AG04449 (cell line): ENCODE data around the gene MAN1A2.
"Not testable (repeated sequence)": the region's sequence is repeated elsewhere in the genome, so short reads cannot be mapped to it uniquely, and the experiment has no call there.

Experiments used
- CTCF ChIA-PET: fragments of 350-600 bp; formaldehyde crosslinking; extraction: SDS; loops from one replicate; lab custom pipeline; 2021; ENCODE audit warnings: antibody characterized with exemption; lab: Yijun Ruan, JAX
- POLR2A ChIA-PET: fragments of 400-600, 350-600 bp; formaldehyde crosslinking; extraction: SDS; loops from one replicate; lab custom pipeline; 2020; ENCODE audit warnings: antibody characterized with exemption, inconsistent platforms; lab: Yijun Ruan, JAX
- DNase-seq: peaks from one replicate; pipeline ENCODE4 v3.0.0-alpha.2; 2010; ENCODE audit warnings: low read depth, low spot score
- H3K4me3 ChIP-seq: 2 replicates; pipeline ENCODE4 v1.5.1; 2011; ENCODE audit warnings: low read depth, mild to moderate bottlenecking, control low read depth, low read length
- TF ChIP-seq, protein P1 (sequence below): IDR thresholded peaks from one replicate; pipeline ENCODE4 v1.5.1; 2011; ENCODE audit warnings: mild to moderate bottlenecking, moderate library complexity, low read length, control low read depth, inconsistent platforms; ENCODE audit not compliant: insufficient read depth; ENCODE audit errors: missing control alignments

MAN1A2 gene

GRCh38 chr1:117342397-117342796, 24.9 kb upstream of the MAN1A2 start:
- CTCF ChIA-PET, result interaction anchor here (1.2 kb wide), 1 partner anchor 58 kb away, joined by 3 read pairs; no protein-coding TSS in a partner anchor
- TF ChIP-seq, protein P1, sequence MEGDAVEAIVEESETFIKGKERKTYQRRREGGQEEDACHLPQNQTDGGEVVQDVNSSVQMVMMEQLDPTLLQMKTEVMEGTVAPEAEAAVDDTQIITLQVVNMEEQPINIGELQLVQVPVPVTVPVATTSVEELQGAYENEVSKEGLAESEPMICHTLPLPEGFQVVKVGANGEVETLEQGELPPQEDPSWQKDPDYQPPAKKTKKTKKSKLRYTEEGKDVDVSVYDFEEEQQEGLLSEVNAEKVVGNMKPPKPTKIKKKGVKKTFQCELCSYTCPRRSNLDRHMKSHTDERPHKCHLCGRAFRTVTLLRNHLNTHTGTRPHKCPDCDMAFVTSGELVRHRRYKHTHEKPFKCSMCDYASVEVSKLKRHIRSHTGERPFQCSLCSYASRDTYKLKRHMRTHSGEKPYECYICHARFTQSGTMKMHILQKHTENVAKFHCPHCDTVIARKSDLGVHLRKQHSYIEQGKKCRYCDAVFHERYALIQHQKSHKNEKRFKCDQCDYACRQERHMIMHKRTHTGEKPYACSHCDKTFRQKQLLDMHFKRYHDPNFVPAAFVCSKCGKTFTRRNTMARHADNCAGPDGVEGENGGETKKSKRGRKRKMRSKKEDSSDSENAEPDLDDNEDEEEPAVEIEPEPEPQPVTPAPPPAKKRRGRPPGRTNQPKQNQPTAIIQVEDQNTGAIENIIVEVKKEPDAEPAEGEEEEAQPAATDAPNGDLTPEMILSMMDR, result no peak
- H3K4me3 ChIP-seq, result no peak overlapping the region
- POLR2A ChIA-PET, result no interaction called here
- DNase-seq, result no peak

GRCh38 chr1:117346206-117346928, 20.9 kb upstream of the MAN1A2 start:
- DNase-seq, result no peak
- no peak overlapping the region for H3K4me3 ChIP-seq
- TF ChIP-seq, protein P1, result no peak
- CTCF ChIA-PET, result interaction anchor here (1.3 kb wide), 1 partner anchor 217 kb away, joined by 3 read pairs; no protein-coding TSS in a partner anchor
- POLR2A ChIA-PET, result no interaction called here

- no peak overlapping the region for H3K4me3 ChIP-seq
- DNase-seq, result no peak
- ChIA-PET CTCF (no interaction called here), POLR2A (no interaction called here)
- TF ChIP-seq, protein P1, result no peak
These were observed 19.3 kb upstream of the MAN1A2 start for GRCh38 chr1:117347907-117348306.

- CTCF ChIA-PET, DNase-seq, H3K4me3 ChIP-seq, POLR2A ChIA-PET: not testable (repeated sequence)
These were observed 14.6 kb upstream of the MAN1A2 start for GRCh38 chr1:117352695-117353094.

DNA sequence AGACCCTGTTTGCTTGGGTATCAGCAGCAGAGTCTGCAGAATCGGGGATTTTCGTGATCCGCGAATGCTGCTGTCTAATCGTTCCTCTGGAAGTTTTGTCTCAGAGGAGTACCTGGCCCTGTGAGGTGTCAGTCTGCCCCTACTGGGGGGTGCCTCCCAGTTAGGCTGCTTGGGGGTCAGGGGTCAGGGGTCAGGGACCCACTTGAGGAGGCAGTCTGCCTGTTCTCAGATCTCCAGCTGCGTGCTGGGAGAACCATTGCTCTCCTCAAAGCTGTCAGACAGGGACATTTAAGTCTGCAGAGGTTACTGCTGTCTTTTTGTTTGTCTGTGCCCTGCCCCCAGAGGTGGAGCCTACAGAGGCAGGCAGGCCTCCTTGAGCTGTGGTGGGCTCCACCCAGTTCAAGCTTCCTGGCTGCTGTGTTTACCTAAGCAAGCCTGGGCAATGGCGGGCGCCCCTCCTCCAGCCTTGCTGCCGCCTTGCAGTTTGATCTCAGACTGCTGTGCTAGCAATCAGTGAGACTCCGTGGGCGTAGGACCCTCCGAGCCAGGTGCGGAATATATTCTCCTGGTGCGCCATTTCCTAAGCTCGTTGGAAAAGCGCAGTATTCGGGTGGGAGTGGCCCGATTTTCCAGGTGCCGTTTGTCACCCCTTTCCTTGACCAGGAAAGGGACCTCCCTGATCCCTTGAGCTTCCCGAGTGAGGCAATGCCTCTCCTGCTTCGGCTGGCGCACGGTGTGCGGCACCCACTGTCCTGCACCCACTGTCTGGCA, 9.2 kb upstream of the MAN1A2 start:
- DNase-seq, POLR2A ChIA-PET, CTCF ChIA-PET, H3K4me3 ChIP-seq: not testable (repeated sequence)

DNA sequence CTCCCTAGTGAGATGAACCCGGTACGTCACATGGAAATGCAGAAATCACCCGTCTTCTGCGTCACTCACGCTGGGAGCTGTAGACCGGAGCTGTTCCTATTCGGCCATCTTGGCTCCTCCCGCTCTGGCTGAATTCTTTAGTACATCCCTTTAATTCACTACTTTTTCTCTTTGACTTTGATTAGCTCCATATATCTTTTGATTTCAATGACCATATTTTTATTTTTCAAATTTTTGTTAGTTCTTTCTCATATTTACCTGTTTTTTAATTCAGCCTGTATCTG, 8.7 kb upstream of the MAN1A2 start:
- H3K4me3 ChIP-seq, CTCF ChIA-PET, DNase-seq, POLR2A ChIA-PET: not testable (repeated sequence)

GRCh38 chr1:117359561-117360289, 7.5 kb upstream of the MAN1A2 start:
- H3K4me3 ChIP-seq, result no peak overlapping the region
- POLR2A ChIA-PET, result no interaction called here
- no peak for DNase-seq
- TF ChIP-seq, protein P1, result no peak
- CTCF ChIA-PET, result interaction anchor here (1.4 kb wide), 1 partner anchor 9 kb away, joined by 3 read pairs; no protein-coding TSS in a partner anchor
